Small intestine (tissue), 7 donors: Measurements from ENCODE around the gene ITGAE. TPM values are rescaled to one million over a fixed set of nuclear protein-coding genes. Genes with fewer than 3 reads are reported as not detected.
"Not testable (repeated sequence)": the region's sequence is repeated elsewhere in the genome, so short reads cannot be mapped to it uniquely, and the experiment has no call there.

ENCODE experiments used
- DNase-seq, 2 donors: peaks; one replicate each; pipeline versions ENCODE4 v3.0.0 to v3.0.0-alpha.2; 2013
- FAIRE-seq: peaks from 2 replicates; lab custom pipeline; 2012; peaks lifted over from hg19 to GRCh38; lab: Jason Lieb, UNC
- H3K27ac ChIP-seq, 3 donors: one replicate each; pipeline ENCODE4 v1.5.1; 2013; ENCODE audit warnings: low read length in 2 of 3, mild to moderate bottlenecking in 2 of 3, control low read depth in 1 of 3, inconsistent platforms in 1 of 3, low read depth in 1 of 3, moderate library complexity in 1 of 3
- H3K27me3 ChIP-seq, 3 donors: one replicate each; pipeline ENCODE4 v1.6.1; 2013; ENCODE audit warnings: low read length in 3 of 3, inconsistent platforms in 1 of 3; ENCODE audit not compliant: control insufficient read depth in 3 of 3, insufficient read depth in 3 of 3
- H3K36me3 ChIP-seq, 3 donors: one replicate each; pipeline ENCODE4 v1.6.1; 2013; ENCODE audit warnings: low read length in 3 of 3, inconsistent platforms in 1 of 3, low read depth in 1 of 3, mild to moderate bottlenecking in 1 of 3, moderate library complexity in 1 of 3; ENCODE audit not compliant: control insufficient read depth in 3 of 3, insufficient read depth in 2 of 3
- H3K4me1 ChIP-seq, 3 donors: one replicate each; pipeline ENCODE4 v1.6.1; 2013; ENCODE audit warnings: low read length in 2 of 3, inconsistent platforms in 1 of 3, low read depth in 1 of 3, mild to moderate bottlenecking in 1 of 3, moderate library complexity in 1 of 3; ENCODE audit not compliant: control insufficient read depth in 3 of 3, insufficient read depth in 2 of 3
- H3K4me3 ChIP-seq, 3 donors: one replicate each; pipeline ENCODE4 v1.5.1; 2013; ENCODE audit warnings: low read length in 3 of 3, control low read depth in 1 of 3, inconsistent platforms in 1 of 3, low read depth in 1 of 3, mild to moderate bottlenecking in 1 of 3, moderate library complexity in 1 of 3
- H3K9me3 ChIP-seq, 2 donors: one replicate each; pipeline ENCODE4 v1.6.1; 2013; ENCODE audit warnings: low read depth in 1 of 2, low read length in 1 of 2; ENCODE audit not compliant: control insufficient read depth in 2 of 2, insufficient read depth in 1 of 2
- WGBS, 3 donors: extraction: QIAGEN DNeasy Blood & Tissue Kit; methylation state at CpG; one replicate each; pipeline ENCODE4 v1.1.7; 2013; 5-methylcytosine and 5-hydroxymethylcytosine counted together
- polyA plus RNA-seq, 4 donors: library from polyadenylated mRNA; stranded (reverse) in 3 of 4; unstranded in 1 of 4; fragments of 200-250 nt in 3 of 4; fragments of 120-200 nt in 1 of 4; gene quantifications; one replicate each; pipeline versions ENCODE4 v1.2.1 to v1.2.3, GENCODE V29; 2013
- donor health status: healthy with polysubstance abuse.
- donor health status: control.
- donor health status: control.
- donor health status: Bipolar disorder and iron deficiency.
- donor health status: healthy.

The ITGAE gene
- polyA plus RNA-seq, 4 donors, result 39.4 to 57.8 (median 45.1) TPM

DNA sequence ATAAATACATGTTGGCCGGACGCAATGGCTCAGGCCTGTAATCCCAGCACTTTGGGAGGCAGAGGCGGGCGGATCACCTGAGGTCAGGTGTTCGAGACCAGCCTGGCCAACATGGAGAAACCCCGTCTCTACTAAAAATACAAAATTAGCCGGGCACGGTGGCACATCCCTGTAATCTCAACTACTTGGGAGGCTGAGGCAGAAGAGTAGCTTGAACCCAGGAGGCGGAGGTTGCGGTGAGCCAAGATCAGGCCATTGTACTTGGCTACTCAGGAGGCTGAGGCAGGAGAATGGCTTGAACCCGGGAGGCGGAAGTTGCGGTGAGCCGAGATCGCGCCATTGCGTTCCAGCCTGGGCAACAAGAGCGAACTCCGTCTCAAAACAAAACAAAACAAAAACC is 43.6 kb upstream of the ITGAE start:
- WGBS, 3 donors, result 92 to 95% (median 92%) methylated on average over 19 of the region's 19 CpGs
- Histone ChIP-seq H3K36me3 (peaks cover 0 to 37% (median 0%) of the 10 kb centered on the region in 3 donors), H3K4me1 (peaks cover 3 to 16% (median 6%) of the 10 kb centered on the region in 3 donors)
- not testable (repeated sequence) for H3K27me3 ChIP-seq, H3K27ac ChIP-seq, H3K9me3 ChIP-seq, FAIRE-seq, DNase-seq, H3K4me3 ChIP-seq

GRCh38 chr17:3843935-3844516 is 43.0 kb upstream of the ITGAE start:
- 9 to 32% (median 19%) methylated on average over 3 of the region's 3 CpGs for WGBS, 3 donors
- FAIRE-seq (no peak), DNase-seq (peak; percentile 72 to 75)
- Histone ChIP-seq H3K27ac (no peak overlapping the region), H3K4me1 (peaks cover 3 to 20% (median 6%) of the 10 kb centered on the region in 3 donors), H3K9me3 (no peaks in the 10 kb centered on the region), H3K27me3 (peaks cover 0 to 2% (median 0%) of the 10 kb centered on the region in 3 donors), H3K4me3 (no peak overlapping the region), H3K36me3 (peaks cover 0 to 41% (median 0%) of the 10 kb centered on the region in 3 donors)

DNA sequence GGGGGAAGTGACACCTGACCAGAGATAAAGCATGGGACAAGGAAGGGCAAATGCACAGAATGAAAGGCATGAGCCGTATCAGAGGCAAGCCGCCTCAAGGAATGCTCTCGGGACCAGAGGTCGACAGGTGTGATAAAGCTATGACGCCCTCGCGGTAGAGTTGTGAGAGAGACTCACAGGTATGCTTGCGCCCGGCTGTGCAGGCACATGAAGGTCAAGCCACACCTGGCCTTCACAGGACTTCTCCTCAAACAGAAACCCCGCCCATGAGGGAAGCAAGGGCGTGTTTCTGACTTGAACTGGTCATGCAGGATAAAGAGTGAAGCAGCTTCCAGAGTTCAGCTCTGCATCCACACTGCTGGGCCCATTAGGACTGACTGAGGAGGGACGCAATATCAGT is 37.2 kb upstream of the ITGAE start:
- H3K4me1 ChIP-seq, result peaks cover 0 to 22% (median 2%) of the 10 kb centered on the region in 3 donors
- no peaks in the 10 kb centered on the region for H3K27me3 ChIP-seq
- peak overlapping the region; percentile 36 to 81 (median 80) for H3K27ac ChIP-seq
- FAIRE-seq (no peak), DNase-seq (peak; percentile 97 to 100)
- peaks cover 2 to 59% (median 4%) of the 10 kb centered on the region in 3 donors for H3K36me3 ChIP-seq
- no peaks in the 10 kb centered on the region for H3K9me3 ChIP-seq
- 21 to 69% (median 44%) methylated on average over 12 of the region's 12 CpGs for WGBS, 3 donors
- no peak overlapping the region for H3K4me3 ChIP-seq

DNA sequence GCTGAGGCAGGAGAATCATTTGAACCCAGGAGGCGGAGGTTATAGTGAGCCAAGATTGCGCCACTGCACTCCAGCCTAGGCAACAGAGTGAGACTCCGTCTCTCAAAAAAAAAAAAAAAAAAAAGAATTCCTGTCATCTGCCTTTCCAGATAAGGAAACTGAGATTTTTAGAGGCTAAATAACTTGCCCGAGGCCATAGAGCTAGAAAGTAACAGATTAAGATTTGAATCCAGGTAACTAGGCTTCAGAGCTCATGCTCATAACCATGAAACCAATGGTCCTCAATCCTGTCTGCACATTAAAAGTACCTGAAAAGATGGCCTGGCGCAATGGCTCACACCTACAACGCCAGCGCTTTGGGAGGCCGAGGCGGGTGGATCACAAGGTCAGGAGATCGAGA is 35.6 kb upstream of the ITGAE start:
- Histone ChIP-seq H3K36me3 (peaks cover 2 to 50% (median 4%) of the 10 kb centered on the region in 3 donors), H3K4me3 (no peak overlapping the region), H3K4me1 (peaks cover 0 to 22% (median 2%) of the 10 kb centered on the region in 3 donors), H3K27ac (no peak overlapping the region), H3K27me3 (no peaks in the 10 kb centered on the region), H3K9me3 (no peaks in the 10 kb centered on the region)
- no peak for FAIRE-seq
- 94 to 96% (median 96%) methylated on average over 10 of the region's 10 CpGs for WGBS, 3 donors
- no peak for DNase-seq

DNA sequence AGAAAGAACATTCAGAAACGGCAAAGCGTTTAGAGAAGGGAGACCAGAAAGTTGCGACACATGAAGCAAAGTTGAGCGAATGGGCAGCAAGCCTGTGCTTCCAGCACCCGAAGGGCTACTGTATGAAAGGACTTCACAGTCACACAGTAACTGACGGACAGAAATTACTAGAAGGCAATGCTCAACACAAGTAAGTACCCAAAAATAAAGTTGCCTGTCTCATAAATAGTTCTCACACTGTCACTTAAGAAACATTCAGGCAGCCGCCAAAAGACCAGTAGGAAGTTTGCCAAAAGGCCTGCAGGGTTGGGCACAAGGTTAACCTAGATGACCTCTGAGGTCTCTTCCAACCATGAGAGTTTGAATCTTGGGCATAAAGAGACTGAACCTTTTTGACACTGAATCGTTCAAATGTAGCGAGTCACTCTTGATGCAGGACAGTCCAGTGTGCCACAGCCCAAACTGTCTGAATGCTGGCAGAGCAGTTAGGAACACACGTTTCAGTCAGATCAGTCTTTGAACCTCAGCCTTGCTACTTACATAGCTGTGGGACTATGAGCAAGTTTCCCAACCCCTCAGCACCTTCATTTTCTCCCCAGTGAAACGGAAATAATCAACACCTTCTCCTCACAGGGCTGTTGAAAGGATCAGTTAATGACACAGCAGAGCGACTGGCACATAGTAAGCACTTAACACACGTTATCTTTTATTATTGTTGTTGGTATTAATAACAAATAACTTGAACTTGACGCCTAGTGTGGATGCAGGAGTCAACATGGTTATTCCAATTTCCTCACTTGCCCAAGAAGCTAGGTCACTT is 34.6 kb upstream of the ITGAE start:
- 82 to 88% (median 88%) methylated on average over 14 of the region's 14 CpGs for WGBS, 3 donors
- H3K4me3 ChIP-seq, result no peak overlapping the region

GRCh38 chr17:3834811-3835210 is 33.8 kb upstream of the ITGAE start:
- Histone ChIP-seq H3K36me3 (peaks cover 2 to 52% (median 4%) of the 10 kb centered on the region in 3 donors), H3K27me3 (no peaks in the 10 kb centered on the region), H3K4me1 (peaks cover 0 to 18% (median 2%) of the 10 kb centered on the region in 3 donors), H3K27ac (peak overlapping the region in 1 of 3 donors; percentile 46), H3K9me3 (no peaks in the 10 kb centered on the region), H3K4me3 (no peak overlapping the region)
- FAIRE-seq (no peak), DNase-seq (no peak)
- WGBS, 3 donors, result 87 to 94% (median 92%) methylated on average over 4 of the region's 4 CpGs

More for the DNA sequence above, 34.6 kb upstream of the ITGAE start:
- peak overlapping the region in 1 of 3 donors; percentile 46 for H3K27ac ChIP-seq
- no peak for DNase-seq
- H3K9me3 ChIP-seq, result no peaks in the 10 kb centered on the region
- H3K4me1 ChIP-seq, result peaks cover 0 to 22% (median 2%) of the 10 kb centered on the region in 3 donors
- H3K36me3 ChIP-seq, result peaks cover 2 to 50% (median 4%) of the 10 kb centered on the region in 3 donors
- no peak for FAIRE-seq
- H3K27me3 ChIP-seq, result no peaks in the 10 kb centered on the region

DNA sequence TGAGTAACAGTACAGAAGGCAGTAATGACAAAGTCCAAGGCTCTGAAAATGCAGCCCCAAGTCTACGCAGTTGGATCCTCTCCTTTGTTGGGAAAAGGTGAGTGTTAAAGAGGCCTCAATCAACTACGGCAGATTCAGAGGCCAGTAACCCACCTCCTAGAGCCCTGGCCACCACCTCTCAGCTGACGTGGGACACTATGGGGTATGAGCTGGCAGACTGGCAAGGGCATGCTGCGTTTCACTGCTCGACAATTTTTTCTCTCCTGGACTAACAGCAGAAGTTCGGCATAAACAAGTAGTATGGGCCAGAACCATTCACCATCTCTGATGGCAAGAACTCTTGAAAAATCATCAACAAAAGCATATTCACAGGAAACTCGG is 27.9 kb upstream of the ITGAE start:
- Histone ChIP-seq H3K9me3 (no peaks in the 10 kb centered on the region), H3K27ac (peak overlapping the region in 2 of 3 donors; percentile 41 to 76), H3K27me3 (no peaks in the 10 kb centered on the region), H3K36me3 (peaks cover 5 to 40% (median 13%) of the 10 kb centered on the region in 3 donors), H3K4me3 (no peak overlapping the region), H3K4me1 (peaks cover 0 to 4% (median 0%) of the 10 kb centered on the region in 3 donors)
- DNase-seq (no peak), FAIRE-seq (no peak)
- 85 to 91% (median 87%) methylated on average over 7 of the region's 7 CpGs for WGBS, 3 donors

DNA sequence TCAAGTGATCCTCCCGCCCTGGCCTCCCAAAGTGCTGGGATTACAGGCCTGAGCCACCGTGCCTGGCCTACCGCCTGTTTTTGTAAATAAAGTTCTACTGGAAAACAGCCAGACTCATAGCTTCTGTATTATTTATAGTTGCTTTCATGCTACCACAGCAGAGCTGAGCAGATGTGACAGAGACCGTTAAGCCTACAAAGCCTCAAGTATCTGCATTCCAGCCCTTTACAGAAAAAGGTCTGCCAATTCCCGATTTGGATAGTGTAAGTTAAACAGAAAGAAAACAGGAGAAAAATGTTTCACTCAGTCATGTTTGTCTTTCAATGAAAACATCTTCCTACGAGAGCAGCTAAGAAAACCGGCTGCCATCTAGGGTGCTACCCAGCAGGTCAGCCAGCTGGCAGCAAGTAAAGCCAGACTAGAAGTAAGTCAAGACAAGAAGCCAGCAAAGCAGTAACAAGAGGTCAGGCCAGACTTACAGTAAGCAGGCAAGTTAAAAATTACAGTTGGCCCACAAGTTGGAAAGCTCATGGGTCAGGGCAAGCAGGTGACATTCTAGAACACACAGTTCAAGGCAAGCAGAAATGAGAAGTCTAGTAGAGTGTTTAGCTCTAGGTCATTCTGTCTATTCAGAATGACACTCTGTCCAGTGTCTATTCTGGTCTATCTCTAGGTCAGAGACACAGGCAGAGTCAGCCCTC is 27.3 kb upstream of the ITGAE start:
- Histone ChIP-seq H3K27ac (peak overlapping the region in 2 of 3 donors; percentile 53 to 76), H3K36me3 (peaks cover 9 to 43% (median 17%) of the 10 kb centered on the region in 3 donors), H3K27me3 (no peaks in the 10 kb centered on the region), H3K4me3 (no peak overlapping the region), H3K9me3 (no peaks in the 10 kb centered on the region), H3K4me1 (peaks cover 0 to 4% (median 0%) of the 10 kb centered on the region in 3 donors)
- WGBS, 3 donors, result 65 to 79% (median 76%) methylated on average over 7 of the region's 7 CpGs
- DNase-seq, result peak; percentile 9 to 26
- no peak for FAIRE-seq
